OCI-LY7 (cell line): ENCODE data around the gene NOXA1. TPM values are rescaled to one million over a fixed set of nuclear protein-coding genes. Genes with fewer than 3 reads are reported as not detected.

Experiments
- BruUV-seq: library from RNA; stranded (reverse); fragments of 400-500 nt; replicated peaks from 2 replicates; lab custom pipeline; 2021; lab: Mats Ljungman, UMichigan
- CTCF ChIA-PET: fragments of 300-600 bp; sonication (Branson Sonifier 250); formaldehyde crosslinking; loops from one replicate; lab custom pipeline; 2022; ENCODE audit warnings: antibody characterized with exemption; ENCODE audit not compliant: unreplicated experiment; lab: Charles Lee
- POLR2A ChIA-PET: fragments of 300-600 bp; sonication (Branson Sonifier 250); formaldehyde crosslinking; loops from one replicate; lab custom pipeline; 2022; ENCODE audit warnings: antibody characterized with exemption; lab: Charles Lee
- DNase-seq: peaks from one replicate; pipeline ENCODE4 v3.0.0-alpha.2; 2015; ENCODE audit warnings: low spot score
- H2AFZ ChIP-seq: fragments of 200-600 bp; sonication (generic), shearing (Covaris generic); 2 replicates; pipeline ENCODE4 v1.6.1; 2014; ENCODE audit warnings: mild to moderate bottlenecking, antibody characterized with exemption, low read length, moderate library complexity
- H3K27ac ChIP-seq: fragments of 200-600 bp; sonication (generic); 2 replicates; pipeline ENCODE4 v1.5.1; 2014; ENCODE audit warnings: mixed run types, low read depth, mild to moderate bottlenecking, moderate library complexity, low read length, inconsistent platforms; ENCODE audit not compliant: poor library complexity, severe bottlenecking
- H3K36me3 ChIP-seq: fragments of 200-600 bp; sonication (generic); 2 replicates; pipeline ENCODE4 v1.6.1; 2014; ENCODE audit warnings: mild to moderate bottlenecking, antibody characterized with exemption, low read length, moderate library complexity, mixed read lengths; ENCODE audit not compliant: insufficient read depth
- H3K4me1 ChIP-seq: fragments of 200-600 bp; sonication (generic); 2 replicates; pipeline ENCODE4 v1.5.1; 2014; ENCODE audit warnings: mild to moderate bottlenecking, low read length; ENCODE audit not compliant: insufficient read depth, poor library complexity, severe bottlenecking
- H3K4me2 ChIP-seq: fragments of 200-600 bp; sonication (generic); 2 replicates; pipeline ENCODE4 v1.6.1; 2014; ENCODE audit warnings: mild to moderate bottlenecking, low read length
- H3K4me3 ChIP-seq: fragments of 200-600 bp; sonication (generic); 2 replicates; pipeline ENCODE4 v1.5.1; 2014; ENCODE audit warnings: mild to moderate bottlenecking, low read depth, low read length; ENCODE audit not compliant: poor library complexity, severe bottlenecking
- H3K79me2 ChIP-seq: fragments of 200-600 bp; sonication (generic); 2 replicates; pipeline ENCODE4 v1.6.1; 2016; ENCODE audit warnings: low read depth, mild to moderate bottlenecking, low read length, moderate library complexity, mixed read lengths; ENCODE audit not compliant: insufficient read depth
- H3K9me2 ChIP-seq: fragments of 200-600 bp; sonication (generic); 2 replicates; pipeline ENCODE4 v1.6.1; 2016; ENCODE audit warnings: mild to moderate bottlenecking, low read length, mixed read lengths; ENCODE audit not compliant: insufficient read depth
- H3K9me3 ChIP-seq: fragments of 200-600 bp; sonication (generic); 2 replicates; pipeline ENCODE4 v1.6.1; 2014; ENCODE audit warnings: mild to moderate bottlenecking, mixed run types, low read length, mixed read lengths
- H4K20me1 ChIP-seq: fragments of 200-600 bp; sonication (generic); 2 replicates; pipeline ENCODE4 v1.6.1; 2014; ENCODE audit warnings: mild to moderate bottlenecking, antibody characterized with exemption, low read length, moderate library complexity, mixed read lengths; ENCODE audit not compliant: insufficient read depth
- CTCF ChIP-seq: fragments of 200-600 bp; sonication (generic); conservative IDR thresholded peaks from 2 replicates; pipeline ENCODE4 v1.5.1; 2014; ENCODE audit warnings: mild to moderate bottlenecking, antibody characterized with exemption, low read length, moderate library complexity, mixed read lengths
- EZH2phosphoT487 ChIP-seq: fragments of 200-600 bp; sonication (generic); IDR thresholded peaks from 2 replicates; pipeline ENCODE4 v1.6.1; 2018; ENCODE audit warnings: low read depth, borderline replicate concordance, mild to moderate bottlenecking, mixed run types, antibody characterized with exemption, low read length, moderate library complexity, mixed read lengths
- intact Hi-C: fragments of 100-400 bp; cut with micrococcal nuclease; formaldehyde crosslinking; loops from one replicate; pipeline ENCODE4 v1.10.0; 2022; ENCODE audit not compliant: unreplicated experiment
- total RNA-seq, 2 experiments: library from RNA; depleted of rRNA in 1 of 2; stranded (reverse); fragments of >200 nt in 1 of 2; shearing (Covaris generic) in 1 of 2; gene quantifications; 2 replicates each; pipeline ENCODE4 v1.2.3, GENCODE V29; 2014 to 2022

Gene NOXA1
- total RNA-seq, 2 experiments from 2014 or later: not detected

GRCh38 chr9:137393176-137394150 is 29.7 kb upstream of the NOXA1 start:
- no TSS peak for BruUV-seq
- intact Hi-C loops: no loop called here
- no peak for DNase-seq
- Histone ChIP-seq H3K9me3 (no peaks in the 10 kb centered on the region), H4K20me1 (no peaks in the 10 kb centered on the region), H3K4me3 (no peak overlapping the region), H3K27ac (no peak overlapping the region), H3K4me1 (no peaks in the 10 kb centered on the region), H3K79me2 (no peaks in the 10 kb centered on the region), H3K36me3 (no peaks in the 10 kb centered on the region), H2AFZ (no peak overlapping the region), H3K9me2 (no peaks in the 10 kb centered on the region), H3K4me2 (no peak overlapping the region)
- ChIA-PET CTCF (no interaction called here), POLR2A (interaction anchor here (0.7 kb wide), 1 partner anchor 26 kb away, joined by 3 read pairs; no protein-coding TSS in a partner anchor)
- TF ChIP-seq EZH2phosphoT487 (no peak), CTCF (no peak)

- BruUV-seq: no TSS peak
- Histone ChIP-seq H3K36me3 (no peaks in the 10 kb centered on the region), H3K9me3 (no peaks in the 10 kb centered on the region), H3K27ac (no peak overlapping the region), H3K9me2 (no peaks in the 10 kb centered on the region), H2AFZ (no peak overlapping the region), H4K20me1 (no peaks in the 10 kb centered on the region), H3K4me2 (no peak overlapping the region), H3K4me1 (no peaks in the 10 kb centered on the region), H3K4me3 (no peak overlapping the region), H3K79me2 (no peaks in the 10 kb centered on the region)
- DNase-seq: no peak
- CTCF ChIA-PET: no interaction called here
- TF ChIP-seq CTCF (no peak), EZH2phosphoT487 (no peak)
- intact Hi-C loops: no loop called here
- POLR2A ChIA-PET: interaction anchor here (0.6 kb wide), 1 partner anchor 20 kb away, joined by 4 read pairs; no protein-coding TSS in a partner anchor
Measured at GRCh38 chr9:137394866-137395665, 28.1 kb upstream of the NOXA1 start.
